Myocyte (in vitro differentiated cells): Measurements from ENCODE around the gene TRIM5. TPM values are rescaled to one million over a fixed set of nuclear protein-coding genes. Genes with fewer than 3 reads are reported as not detected.
"Not testable (repeated sequence)": the region's sequence is repeated elsewhere in the genome, so short reads cannot be mapped to it uniquely, and the experiment has no call there.

ENCODE experiments used
- DNase-seq: peaks from one replicate; pipeline ENCODE4 v3.0.0-alpha.2; 2012; ENCODE audit warnings: low read depth
- polyA plus RNA-seq: library from polyadenylated mRNA; unstranded; fragments of >200 nt; gene quantifications from one replicate; pipeline ENCODE4 v1.2.1, GENCODE V29; 2012; ENCODE audit warnings: missing spikeins
- total RNA-seq: library from RNA; depleted of rRNA; stranded (reverse); fragments of >200 nt; gene quantifications from 2 replicates; pipeline ENCODE4 v1.2.3, GENCODE V29; 2014

TRIM5 gene, protein sequence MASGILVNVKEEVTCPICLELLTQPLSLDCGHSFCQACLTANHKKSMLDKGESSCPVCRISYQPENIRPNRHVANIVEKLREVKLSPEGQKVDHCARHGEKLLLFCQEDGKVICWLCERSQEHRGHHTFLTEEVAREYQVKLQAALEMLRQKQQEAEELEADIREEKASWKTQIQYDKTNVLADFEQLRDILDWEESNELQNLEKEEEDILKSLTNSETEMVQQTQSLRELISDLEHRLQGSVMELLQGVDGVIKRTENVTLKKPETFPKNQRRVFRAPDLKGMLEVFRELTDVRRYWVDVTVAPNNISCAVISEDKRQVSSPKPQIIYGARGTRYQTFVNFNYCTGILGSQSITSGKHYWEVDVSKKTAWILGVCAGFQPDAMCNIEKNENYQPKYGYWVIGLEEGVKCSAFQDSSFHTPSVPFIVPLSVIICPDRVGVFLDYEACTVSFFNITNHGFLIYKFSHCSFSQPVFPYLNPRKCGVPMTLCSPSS
- total RNA-seq: 36.3 and 45.8 TPM in 2 replicates
- 17.4 TPM for polyA plus RNA-seq

GRCh38 chr11:5684646-5685362 is at the start of gene TRIM5:
TRIM5 (minus strand) TSS chr11:5685074; CDS start chr11:5680177, 4,897 bp downstream.
- peak; percentile 98 for DNase-seq

DNA sequence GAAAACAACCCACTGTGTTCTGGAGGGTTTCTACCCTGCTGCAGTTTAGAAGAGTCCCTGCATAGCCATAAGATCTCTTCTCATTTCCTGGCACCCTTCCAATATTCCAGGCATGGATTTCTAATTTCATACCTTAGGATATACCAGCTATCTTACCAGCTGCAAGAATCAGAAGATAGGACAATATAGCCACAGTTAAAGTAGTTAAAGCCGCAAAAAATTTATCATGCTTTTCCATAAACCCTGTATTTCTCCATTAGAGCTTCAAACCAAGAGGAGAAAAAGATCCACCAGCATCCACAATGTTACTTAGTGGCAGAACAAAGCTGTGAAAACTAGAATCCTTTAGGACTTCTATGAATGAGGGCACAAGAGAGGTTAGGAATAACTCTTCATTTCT is 42.8 kb upstream of the TRIM5 start:
- no peak for DNase-seq

- DNase-seq: peak; percentile 73
These were observed 41.5 kb upstream of the TRIM5 start for GRCh38 chr11:5726351-5726750.

DNA sequence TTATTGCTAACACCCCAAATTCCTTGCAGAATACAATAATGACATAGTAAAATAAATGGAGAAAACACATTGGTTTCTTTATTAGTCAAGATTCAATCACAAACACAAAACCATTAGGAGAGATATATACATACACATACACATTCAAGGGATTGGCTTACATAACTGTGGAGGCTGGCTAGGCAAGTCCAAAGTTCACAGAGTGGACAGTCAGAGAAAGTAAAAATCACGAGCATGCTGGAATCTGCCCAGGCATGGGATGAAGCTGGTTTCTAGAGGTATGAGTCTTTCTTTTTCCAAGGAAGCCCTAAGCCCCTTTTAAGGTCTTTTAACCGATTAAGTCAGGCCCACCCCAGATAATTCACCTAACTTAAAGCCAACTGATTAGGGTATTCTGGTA is 37.7 kb upstream of the TRIM5 start:
- DNase-seq: no peak

- peak; percentile 76 for DNase-seq
These were observed 35.0 kb upstream of the TRIM5 start for GRCh38 chr11:5719703-5720495.

GRCh38 chr11:5716518-5716917 is 31.6 kb upstream of the TRIM5 start:
- not testable (repeated sequence) for DNase-seq

DNA sequence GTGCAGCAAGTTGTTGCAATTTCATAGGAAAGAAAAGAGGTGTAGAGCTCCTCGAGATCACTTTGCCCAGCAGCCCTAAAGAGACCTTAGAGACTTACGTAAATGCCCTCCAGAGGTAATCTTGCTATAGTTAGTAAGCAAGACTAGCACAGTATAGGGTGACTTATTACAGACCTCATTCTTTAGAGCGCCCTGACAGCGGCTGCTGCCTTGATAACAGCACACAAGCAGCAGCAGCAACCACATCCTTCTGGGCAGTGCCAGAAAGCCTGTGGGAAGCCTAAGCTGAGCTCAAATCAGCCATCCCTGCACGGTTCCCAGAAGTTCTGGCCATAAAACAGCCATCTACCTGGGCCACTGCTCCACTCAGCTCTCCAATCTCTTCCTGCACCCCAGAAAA is 28.8 kb upstream of the TRIM5 start:
- no peak for DNase-seq

- DNase-seq: no peak
These were observed 27.6 kb upstream of the TRIM5 start for GRCh38 chr11:5712507-5712906.

- DNase-seq: no peak
These were observed 20.8 kb upstream of the TRIM5 start for GRCh38 chr11:5705688-5706087.

GRCh38 chr11:5703741-5704536 is 19.1 kb upstream of the TRIM5 start:
- no peak for DNase-seq

GRCh38 chr11:5701055-5701577 is 16.2 kb upstream of the TRIM5 start:
- DNase-seq: no peak

GRCh38 chr11:5700421-5701054 is 15.7 kb upstream of the TRIM5 start:
- no peak for DNase-seq

DNA sequence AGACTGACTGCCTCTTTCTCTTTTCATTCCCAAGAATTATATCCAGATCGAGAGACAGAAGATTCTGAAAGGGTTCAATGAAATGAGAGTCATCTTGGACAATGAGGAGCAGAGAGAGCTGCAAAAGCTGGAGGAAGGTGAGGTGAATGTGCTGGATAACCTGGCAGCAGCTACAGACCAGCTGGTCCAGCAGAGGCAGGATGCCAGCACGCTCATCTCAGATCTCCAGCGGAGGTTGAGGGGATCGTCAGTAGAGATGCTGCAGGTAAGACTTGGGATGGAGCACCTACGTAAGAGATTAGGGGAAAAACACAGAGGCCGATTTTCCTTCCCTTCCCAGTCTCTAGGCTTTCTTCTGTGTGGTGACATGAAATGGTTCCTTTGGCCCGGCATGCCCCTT is 13.4 kb upstream of the TRIM5 start:
- no peak for DNase-seq

DNA sequence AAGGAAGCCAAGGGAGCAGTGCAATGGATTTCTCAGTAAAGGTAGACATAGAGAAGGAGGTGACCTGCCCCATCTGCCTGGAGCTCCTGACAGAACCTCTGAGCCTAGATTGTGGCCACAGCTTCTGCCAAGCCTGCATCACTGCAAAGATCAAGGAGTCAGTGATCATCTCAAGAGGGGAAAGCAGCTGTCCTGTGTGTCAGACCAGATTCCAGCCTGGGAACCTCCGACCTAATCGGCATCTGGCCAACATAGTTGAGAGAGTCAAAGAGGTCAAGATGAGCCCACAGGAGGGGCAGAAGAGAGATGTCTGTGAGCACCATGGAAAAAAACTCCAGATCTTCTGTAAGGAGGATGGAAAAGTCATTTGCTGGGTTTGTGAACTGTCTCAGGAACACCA is 11.3 kb upstream of the TRIM5 start:
- peak; percentile 91 for DNase-seq

DNA sequence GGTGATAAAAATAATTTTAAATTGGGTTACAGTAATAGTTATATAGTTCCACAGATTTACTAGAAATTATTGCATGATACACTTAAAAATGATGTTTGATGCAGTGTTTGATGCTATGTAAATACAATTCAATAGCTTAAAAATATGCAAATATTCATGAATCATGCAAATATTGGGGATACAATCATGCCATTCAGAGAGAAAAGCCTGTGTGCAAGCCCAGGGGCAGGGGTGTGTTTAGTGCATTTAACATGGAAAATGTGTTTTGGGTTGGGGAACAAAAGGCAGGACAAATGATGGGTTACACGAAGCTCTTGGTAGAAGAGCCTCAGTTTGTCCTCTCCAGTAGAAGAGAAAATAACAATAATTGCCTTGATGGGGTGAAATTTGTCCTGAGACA is 10.7 kb upstream of the TRIM5 start:
- DNase-seq: no peak

- no peak for DNase-seq
These were observed 9.8 kb upstream of the TRIM5 start for GRCh38 chr11:5694642-5695041.

- DNase-seq: no peak
These were observed 7.1 kb upstream of the TRIM5 start for GRCh38 chr11:5691964-5692361.

DNA sequence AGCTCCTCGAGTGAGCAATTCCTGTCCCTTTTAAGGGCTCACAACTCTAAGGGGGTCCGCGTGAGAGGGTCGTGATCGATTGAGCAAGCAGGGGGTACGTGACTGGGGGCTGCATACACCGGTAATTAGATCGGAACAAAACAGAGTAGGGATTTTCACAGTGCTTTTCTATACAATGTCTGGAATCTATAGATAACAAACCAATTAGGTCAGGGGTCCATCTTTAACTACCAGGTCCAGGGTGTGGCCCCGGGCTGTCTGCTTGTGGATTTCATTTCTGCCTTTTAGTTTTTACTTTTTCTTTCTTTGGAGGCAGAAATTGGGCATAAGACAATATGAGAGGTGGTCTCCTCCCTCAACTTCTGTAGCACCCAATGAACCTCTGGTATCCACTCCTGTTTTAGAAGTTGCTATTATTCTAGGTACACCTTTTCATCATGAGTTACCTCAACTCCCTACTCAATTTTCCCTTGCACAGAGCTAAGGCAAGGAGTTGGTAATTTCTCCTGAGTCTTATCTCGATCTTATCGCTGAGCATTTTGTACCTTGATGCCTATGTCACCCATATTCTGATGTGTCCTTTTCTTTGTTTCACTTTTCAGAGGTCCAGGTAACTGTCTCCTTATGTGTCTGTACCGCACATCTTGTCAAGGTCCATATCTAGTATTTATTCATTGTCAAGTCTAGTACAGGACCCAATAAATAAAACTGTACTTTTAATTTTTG is 6.5 kb upstream of the TRIM5 start:
- DNase-seq: not testable (repeated sequence)

DNA sequence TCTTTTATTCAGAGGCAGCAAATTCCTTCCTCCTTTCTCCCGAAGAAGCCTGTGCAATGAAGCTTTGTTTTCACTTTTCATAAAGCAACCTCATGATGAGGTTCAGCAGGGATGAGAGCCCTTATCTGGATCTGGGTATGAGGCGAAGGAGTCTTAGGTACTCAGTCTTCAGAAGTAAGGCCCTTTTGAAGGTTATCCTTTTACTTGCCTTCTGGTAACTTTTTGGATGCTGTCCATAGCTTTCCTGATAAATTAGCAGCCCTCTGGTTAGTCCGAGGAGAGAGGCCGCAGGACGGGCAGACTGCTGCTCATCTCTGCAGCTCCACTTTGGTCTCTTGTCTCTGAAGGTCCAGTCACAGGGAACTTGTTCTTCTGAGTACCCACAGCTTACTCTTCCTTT is 5.9 kb upstream of the TRIM5 start:
- DNase-seq: peak; percentile 67
